SK-N-MC (cell line): Measurements from ENCODE around the gene TOX2.

ENCODE experiments used
- EZH2 ChIP-seq: fragments of 200-600 bp; sonication (generic); IDR thresholded peaks from one replicate; pipeline ENCODE4 v1.6.1; 2017; ENCODE audit warnings: antibody characterized with exemption
- FOXP2 ChIP-seq: optimal IDR thresholded peaks from 2 replicates; pipeline ENCODE3; 2011; ENCODE audit warnings: mild to moderate bottlenecking, moderate library complexity; ENCODE audit not compliant: insufficient read depth; ENCODE audit errors: extremely low read length, control extremely low read depth
- POLR2AphosphoS5 ChIP-seq: IDR thresholded peaks from 2 replicates; pipeline ENCODE4 v1.6.1; 2012; ENCODE audit warnings: mild to moderate bottlenecking, low read depth, low read length, borderline replicate concordance

DNA sequence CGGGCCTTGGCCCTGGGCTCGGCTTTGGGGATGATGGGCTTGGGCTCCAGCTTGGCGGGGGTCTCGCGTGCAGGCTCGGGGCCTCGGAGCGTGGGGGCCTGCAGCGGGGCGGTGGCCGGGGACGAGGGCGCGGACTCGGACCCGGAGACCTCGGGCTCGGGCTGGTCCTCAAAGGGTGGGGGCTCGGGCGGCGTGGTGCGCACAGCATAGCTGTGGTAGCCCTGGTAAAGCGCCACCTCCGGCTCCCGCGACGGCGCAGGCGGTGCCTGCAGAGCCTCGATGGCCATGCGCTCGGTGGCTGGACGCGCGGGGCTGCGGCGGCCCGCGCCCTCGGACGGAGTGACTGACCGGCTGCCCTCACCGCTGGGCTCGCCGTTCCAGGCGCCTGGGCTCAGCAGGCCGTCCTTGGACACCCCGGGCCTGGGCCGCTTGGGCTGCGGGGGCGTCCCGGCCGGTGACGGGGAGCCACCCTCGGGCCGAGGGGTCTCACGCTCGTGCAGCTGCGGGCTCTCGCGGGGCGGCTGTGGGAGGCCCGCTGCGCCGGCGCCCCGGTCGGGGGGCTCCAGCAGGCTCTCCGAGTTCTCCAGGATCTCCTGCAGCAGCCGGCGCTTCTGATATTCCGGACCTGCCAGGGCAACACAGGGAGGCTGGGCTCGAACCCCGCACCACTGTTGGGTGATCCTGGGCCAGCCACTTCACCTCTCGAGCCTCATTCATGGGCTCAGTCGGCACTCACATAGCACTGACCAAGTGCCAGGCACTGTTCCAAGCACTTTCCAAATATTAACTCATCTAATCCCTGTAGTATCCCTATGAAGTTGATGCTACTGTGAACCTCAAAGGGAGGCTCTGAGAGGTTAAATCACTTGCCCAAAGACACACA is 201.4 kb downstream of the TOX2 start:
- TF ChIP-seq POLR2AphosphoS5 (no peak), EZH2 (no peak), FOXP2 (no peak)
